Activated effector memory CD4-positive, alpha-beta T cell treated with Interleukin-2 at 50 U/mL for 16 hours (primary cell): ENCODE measurements around the gene TANC2.
A peak's percentile ranks its signal among the peaks of the same experiment; 100 is the strongest.
"Not testable (repeated sequence)": the region's sequence is repeated elsewhere in the genome, so short reads cannot be mapped to it uniquely, and the experiment has no call there.

ENCODE experiments used
- DNase-seq: peaks from one replicate; pipeline ENCODE4 v3.0.0-alpha.2; 2020

The TANC2 gene

GRCh38 chr17:62965174-62965685 is 805 bp upstream of the TANC2 start:
- no peak for DNase-seq

- no peak for DNase-seq
These were observed 580 bp downstream of the TANC2 start for GRCh38 chr17:62966426-62967204.

DNA sequence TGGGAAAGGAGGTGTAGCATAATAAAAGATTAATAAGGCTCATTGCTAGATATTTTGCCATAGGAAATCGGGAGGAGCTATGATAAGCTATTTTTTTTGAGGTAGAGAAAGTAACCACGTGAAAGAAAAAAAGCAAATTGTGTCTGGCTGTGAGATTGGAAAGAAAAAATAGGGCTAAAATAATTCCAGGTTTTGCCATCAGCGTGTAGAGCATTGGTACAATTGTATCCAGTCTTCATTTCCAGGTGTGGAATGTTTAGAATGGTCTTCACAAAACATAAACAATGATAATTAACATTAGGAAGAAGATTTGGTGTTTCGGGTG is 1.1 kb downstream of the TANC2 start:
- no peak for DNase-seq

- peak; percentile 14 for DNase-seq
These were observed 2.4 kb downstream of the TANC2 start for GRCh38 chr17:62968445-62968923.

DNA sequence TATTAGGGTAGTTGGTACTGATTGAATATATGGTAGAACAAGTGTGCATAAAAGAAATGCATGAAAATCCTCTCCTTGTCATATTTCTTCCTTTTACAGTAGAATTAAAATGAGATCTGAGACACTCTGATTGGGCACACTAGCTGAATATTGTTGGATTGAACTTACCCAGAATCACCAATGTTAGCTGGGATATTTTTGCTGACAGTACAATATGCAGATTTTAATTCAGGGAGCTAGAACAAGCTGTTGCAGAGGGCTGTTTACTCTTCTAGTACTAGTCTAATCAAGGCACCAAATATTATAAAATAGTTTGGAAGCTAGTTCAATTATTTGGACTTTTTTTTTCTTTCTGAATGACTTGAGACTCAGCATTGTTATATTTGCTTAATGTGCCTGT is 4.6 kb downstream of the TANC2 start:
- DNase-seq, result no peak

GRCh38 chr17:62971853-62972252 is 5.8 kb downstream of the TANC2 start:
- no peak for DNase-seq

GRCh38 chr17:62974788-62975187 is 8.8 kb downstream of the TANC2 start:
- no peak for DNase-seq

- no peak for DNase-seq
These were observed 9.2 kb downstream of the TANC2 start for GRCh38 chr17:62975206-62975605.

- DNase-seq, result not testable (repeated sequence)
These were observed 10.7 kb downstream of the TANC2 start for GRCh38 chr17:62976643-62977231.

DNA sequence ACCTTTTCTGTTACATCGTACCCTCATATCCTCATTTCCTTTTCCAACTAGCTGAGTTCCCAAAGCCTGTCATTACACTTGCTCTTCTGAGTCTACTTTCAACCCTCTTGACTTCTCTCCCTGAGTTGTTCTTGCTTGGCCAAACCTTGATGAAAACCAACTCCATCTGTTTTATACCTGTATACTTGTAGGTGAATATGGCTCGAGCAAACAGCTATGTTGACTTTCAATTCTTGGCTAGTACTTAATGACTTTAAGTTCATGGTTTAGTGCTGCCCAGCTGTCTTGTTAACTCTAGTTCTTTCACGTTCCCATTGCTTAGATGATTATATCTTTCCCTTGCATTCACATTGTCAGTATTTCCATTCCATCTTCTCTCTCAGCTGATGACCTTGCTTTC is 14.8 kb downstream of the TANC2 start:
- DNase-seq, result no peak

DNA sequence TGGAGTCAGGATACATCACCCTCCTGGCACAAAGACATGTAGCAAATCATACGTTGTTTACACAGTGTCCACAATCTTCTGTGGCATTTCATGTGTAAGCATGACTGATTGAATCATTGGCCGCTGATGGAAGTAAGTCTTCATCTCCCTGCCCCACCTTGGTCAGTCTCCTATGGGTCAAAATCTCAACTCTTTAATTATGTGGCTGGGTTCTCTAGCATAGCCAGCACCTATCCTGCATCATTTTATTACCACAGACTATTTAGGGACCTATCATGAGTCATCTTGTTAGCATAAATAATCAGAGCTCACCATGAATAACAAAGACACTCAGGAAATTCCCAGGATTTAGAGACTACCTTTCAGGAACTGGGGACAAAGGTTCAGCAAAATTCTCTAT is 15.9 kb downstream of the TANC2 start:
- no peak for DNase-seq

GRCh38 chr17:62984801-62985200 is 18.8 kb downstream of the TANC2 start:
- no peak for DNase-seq

- DNase-seq, result no peak
These were observed 20.5 kb downstream of the TANC2 start for GRCh38 chr17:62986549-62986948.

GRCh38 chr17:62987136-62987535 is 21.1 kb downstream of the TANC2 start:
- no peak for DNase-seq

- no peak for DNase-seq
These were observed 23.5 kb downstream of the TANC2 start for GRCh38 chr17:62989501-62989900.

DNA sequence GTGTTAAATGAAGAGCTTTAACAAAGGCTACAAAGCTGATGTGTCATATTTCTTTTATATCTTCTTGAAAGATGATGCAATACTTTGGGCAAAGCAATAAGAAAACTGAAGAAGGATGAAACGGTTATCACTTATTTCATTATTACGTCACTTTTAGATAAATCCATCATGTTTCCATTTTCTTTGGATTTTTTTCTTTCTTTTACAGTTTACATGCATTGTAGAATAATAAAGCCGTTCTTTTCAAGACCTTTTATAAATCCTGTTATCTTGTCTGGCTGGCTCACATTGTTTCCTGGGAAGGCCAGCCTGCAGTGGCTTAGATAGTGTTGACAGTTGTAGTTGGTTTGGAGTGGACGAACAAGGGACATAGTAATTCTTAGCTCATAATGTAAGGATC is 28.9 kb downstream of the TANC2 start:
- DNase-seq, result no peak

DNA sequence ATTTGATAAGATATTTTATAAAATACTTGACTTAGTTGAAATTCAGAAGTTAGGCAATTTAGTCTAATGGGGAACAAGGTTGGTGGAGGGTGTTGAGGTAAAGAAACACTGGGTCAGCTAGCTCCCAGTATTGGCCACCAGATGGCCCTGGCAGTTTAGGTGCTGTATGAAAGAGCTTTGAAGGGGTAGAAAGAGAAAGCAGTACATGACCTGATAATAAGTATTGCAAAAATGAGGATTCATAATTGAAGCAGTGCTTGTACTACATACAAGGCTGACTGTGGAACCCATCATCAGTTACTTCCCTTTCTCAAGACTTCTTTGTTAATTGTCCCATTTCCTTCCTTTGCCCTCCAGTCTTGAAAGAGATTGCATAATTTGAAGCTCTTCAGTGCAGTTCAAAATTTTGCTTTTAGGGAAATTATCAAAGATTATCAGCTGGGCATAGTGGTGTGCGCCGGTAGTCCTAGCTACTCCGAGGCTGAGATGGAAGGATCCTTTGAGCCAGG is 29.4 kb downstream of the TANC2 start:
- no peak for DNase-seq

- DNase-seq, result no peak
These were observed 30.2 kb downstream of the TANC2 start for GRCh38 chr17:62996221-62996620.

GRCh38 chr17:62998166-62998565 is 32.1 kb downstream of the TANC2 start:
- DNase-seq, result no peak

DNA sequence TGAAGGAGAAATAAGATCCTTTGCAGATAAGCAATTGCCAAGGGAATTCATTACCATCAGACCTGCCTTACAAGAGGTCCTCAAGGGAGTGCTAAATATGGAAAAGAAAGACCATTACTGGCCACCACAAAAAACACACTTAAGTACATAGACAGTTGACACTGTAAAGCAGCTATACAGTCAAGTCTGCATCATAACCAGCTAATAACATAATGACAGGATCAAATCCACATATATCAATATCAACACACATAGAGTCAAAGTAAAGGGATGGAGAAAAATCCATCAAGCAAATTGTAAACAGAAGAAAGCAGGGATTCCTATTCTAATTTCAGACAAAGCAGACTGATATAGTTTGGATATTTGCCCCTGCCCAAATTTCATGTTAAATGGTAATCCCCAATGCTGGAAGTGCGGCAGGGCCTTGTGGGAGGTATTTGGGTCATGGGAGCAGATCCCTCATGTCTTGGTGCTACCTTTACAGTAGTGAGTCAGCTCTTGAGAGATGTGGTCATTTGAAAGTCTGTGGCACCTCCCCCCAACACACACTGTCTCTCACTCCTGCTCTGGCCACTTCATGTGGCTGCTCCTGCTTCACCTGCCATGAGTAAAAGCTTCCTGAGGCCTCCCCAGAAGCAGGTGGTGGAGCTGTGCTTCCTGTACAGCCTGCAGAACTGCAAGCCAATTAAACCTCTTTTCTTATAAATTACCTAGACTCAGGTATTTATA is 32.8 kb downstream of the TANC2 start:
- DNase-seq, result no peak

DNA sequence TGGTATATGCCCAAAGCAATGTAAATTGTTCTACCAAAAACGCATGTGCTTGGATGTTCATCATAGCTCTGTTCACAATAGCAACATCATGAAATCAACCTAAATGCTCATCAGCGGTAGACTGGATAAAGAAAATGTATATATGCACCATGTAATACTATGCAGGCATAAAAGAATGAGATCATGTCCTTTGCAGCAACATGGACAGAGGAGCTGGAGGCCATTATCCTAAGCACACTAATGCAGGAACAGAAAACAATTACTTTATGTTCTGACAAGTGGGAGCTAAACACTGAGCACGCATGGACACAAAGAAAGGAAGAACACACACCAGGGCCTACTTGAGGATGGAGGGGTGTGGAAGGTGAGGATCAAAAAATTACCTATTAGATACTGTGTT is 33.7 kb downstream of the TANC2 start:
- DNase-seq, result no peak

DNA sequence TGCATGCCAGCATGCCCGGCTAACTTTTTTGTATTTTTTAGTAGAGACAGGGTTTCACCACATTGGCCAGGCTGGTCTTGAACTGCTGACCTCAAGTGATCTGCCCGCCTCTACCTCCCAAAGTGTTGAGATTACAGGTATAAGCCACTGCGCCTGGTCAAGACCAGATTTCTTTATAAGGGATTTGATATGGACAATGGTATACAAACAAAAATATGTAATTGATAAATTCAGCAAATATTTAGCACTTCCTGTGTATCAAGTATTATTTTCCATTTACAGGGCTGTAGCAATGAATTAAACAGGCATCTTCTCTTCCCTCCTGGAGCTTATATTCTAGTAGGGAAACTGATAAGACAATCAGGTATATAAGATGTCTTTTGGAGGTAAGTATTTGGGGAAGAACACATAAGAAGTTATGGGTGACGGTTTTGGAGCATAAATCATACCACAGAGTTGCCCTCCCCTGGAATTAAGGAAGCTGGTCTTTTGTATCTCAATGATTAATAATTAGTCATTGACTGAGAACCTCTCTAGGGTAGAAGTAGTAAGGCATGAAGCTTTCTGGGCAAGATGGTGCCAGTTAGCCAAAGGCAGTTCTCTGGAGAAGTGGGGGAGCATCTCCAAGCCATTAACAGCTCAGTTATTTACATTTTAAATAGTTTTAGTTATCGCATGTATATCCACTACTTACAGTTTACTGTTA is 35.8 kb downstream of the TANC2 start:
- no peak for DNase-seq

- no peak for DNase-seq
These were observed 36.6 kb downstream of the TANC2 start for GRCh38 chr17:63002625-63003024.
